SW480 (cell line): ENCODE measurements around the gene C13orf46.

Source experiments
- DNase-seq: peaks from one replicate; pipeline ENCODE4 v3.0.0-alpha.2; 2016; ENCODE audit warnings: low spot score

C13orf46 gene

GRCh38 chr13:113970810-113971470 lies 2.9 kb downstream of the C13orf46 start:
- no peak for DNase-seq

- no peak for DNase-seq
Observed at GRCh38 chr13:113969973-113970611, 3.8 kb downstream of the C13orf46 start.

- DNase-seq = no peak
Observed at GRCh38 chr13:113969311-113969972, 4.4 kb downstream of the C13orf46 start.

GRCh38 chr13:113968463-113969310 lies 5.2 kb downstream of the C13orf46 start:
- no peak for DNase-seq

GRCh38 chr13:113967729-113968462 lies 6.0 kb downstream of the C13orf46 start:
- DNase-seq = no peak

- DNase-seq = no peak
Observed at GRCh38 chr13:113967206-113967720, 6.6 kb downstream of the C13orf46 start.

GRCh38 chr13:113965968-113966884 lies 7.7 kb downstream of the C13orf46 start:
- no peak for DNase-seq

- no peak for DNase-seq
Observed at GRCh38 chr13:113965383-113965874, 8.4 kb downstream of the C13orf46 start.

GRCh38 chr13:113964251-113964995 lies 9.5 kb downstream of the C13orf46 start:
- DNase-seq = no peak

- no peak for DNase-seq
Observed at GRCh38 chr13:113963376-113963775, 10.5 kb downstream of the C13orf46 start.

GRCh38 chr13:113962975-113963374 lies 10.9 kb downstream of the C13orf46 start:
- DNase-seq = no peak

- no peak for DNase-seq
Observed at GRCh38 chr13:113962386-113962785, 11.5 kb downstream of the C13orf46 start.

- DNase-seq = no peak
Observed at GRCh38 chr13:113960276-113960948, 13.5 kb downstream of the C13orf46 start.

- DNase-seq = peak; percentile 63
Observed at GRCh38 chr13:113959198-113959597, 14.7 kb downstream of the C13orf46 start.

- no peak for DNase-seq
Observed at GRCh38 chr13:113958373-113958772, 15.5 kb downstream of the C13orf46 start.

- DNase-seq = no peak
Observed at GRCh38 chr13:113956571-113956970, 17.3 kb downstream of the C13orf46 start.

GRCh38 chr13:113955691-113956090 lies 18.2 kb downstream of the C13orf46 start:
- no peak for DNase-seq

- no peak for DNase-seq
Observed at GRCh38 chr13:113955235-113955634, 18.6 kb downstream of the C13orf46 start.
